HG03457 (cell line): Measurements from ENCODE around the gene B4GALT1.
"Not testable (repeated sequence)": the region's sequence is repeated elsewhere in the genome, so short reads cannot be mapped to it uniquely, and the experiment has no call there.

Source experiments
- ATAC-seq: cut with Tn5 transposase; IDR thresholded peaks from one replicate; pipeline ENCODE4 v1.9.1; 2021; ENCODE audit warnings: moderate number of reproducible peaks; ENCODE audit not compliant: unreplicated experiment

Gene B4GALT1

GRCh38 chr9:33105959-33106358 is 61.2 kb downstream of the B4GALT1 start:
- no peak for ATAC-seq

DNA sequence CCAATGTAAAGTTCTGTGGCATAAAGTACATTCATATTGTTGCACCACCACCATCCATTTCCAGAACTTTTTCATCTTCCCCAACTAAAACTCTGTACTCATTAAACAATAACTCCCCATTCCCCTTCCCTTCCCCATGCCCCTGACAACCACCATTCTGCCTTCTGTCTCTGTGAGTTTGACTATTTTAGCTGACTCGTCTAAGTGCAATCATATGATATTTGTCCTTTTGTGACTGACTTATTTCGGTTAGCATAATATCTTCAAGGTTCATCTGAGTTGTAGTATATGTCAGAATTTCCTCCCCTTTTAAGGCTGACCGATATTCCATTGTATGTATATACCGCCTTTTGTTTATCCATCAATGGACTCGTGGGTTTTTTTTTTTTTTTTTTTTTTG is 61.6 kb downstream of the B4GALT1 start:
- no peak for ATAC-seq

GRCh38 chr9:33104401-33104800 is 62.7 kb downstream of the B4GALT1 start:
- no peak for ATAC-seq

DNA sequence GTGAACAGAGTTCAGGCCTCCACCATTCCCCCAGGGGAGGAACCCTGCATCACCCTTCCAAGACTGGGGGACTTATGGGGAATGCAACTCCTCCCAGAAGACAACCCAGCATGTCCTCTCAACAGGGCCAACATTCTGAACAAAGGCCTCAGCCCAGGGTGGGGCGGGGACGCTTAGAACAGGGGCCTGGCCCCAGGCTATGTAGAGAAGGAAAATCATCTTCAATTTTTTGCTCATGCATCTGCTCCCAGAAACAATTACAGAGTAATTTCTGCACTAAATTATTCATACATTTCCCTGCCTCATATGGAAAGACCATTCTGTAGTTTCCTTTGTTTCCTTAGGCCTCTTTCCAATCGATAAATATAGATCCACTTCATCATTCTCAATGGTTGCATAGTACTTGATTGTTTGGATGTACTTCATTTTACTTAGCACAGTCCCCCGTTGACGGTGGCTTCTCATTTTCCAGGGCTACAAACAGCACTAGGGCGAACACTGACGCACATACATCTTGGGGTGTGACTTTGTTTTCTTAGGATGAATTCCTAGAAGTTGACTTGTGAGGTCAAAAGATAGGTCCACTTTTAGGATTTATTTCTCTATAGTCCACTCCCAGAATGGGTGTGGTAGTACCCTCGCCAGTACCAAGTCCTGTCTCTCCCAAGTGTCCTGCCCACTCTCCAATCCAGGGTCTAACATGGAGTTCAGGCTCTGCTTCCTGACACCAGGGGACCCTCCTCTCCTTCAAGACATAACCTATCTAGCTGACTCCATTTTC is 63.4 kb downstream of the B4GALT1 start:
- no peak for ATAC-seq

- no peak for ATAC-seq
Measured at GRCh38 chr9:33102551-33103210, 64.5 kb downstream of the B4GALT1 start.

- ATAC-seq: no peak
Measured at GRCh38 chr9:33101104-33101951, 65.8 kb downstream of the B4GALT1 start.

GRCh38 chr9:33099754-33100153 is 67.4 kb downstream of the B4GALT1 start:
- no peak for ATAC-seq

GRCh38 chr9:33097192-33097591 is 69.9 kb downstream of the B4GALT1 start:
- ATAC-seq: no peak

DNA sequence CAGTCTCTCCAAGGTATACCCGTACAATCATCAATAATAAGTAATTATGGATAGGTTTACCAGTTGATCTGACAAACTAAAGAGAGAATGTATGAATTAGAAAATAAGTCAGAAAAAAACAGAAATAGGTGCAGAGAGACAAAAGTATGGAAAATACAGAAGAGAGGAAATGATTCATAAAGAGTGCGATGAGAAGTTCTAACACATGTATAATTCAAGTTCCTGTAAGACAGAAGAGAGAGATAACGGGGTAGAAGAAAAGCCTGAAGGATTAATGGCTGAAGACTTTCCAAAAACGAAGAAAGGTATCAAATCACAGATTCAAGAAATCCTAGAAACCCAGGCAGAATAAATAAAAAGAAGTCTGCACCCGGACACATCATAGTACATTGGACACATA is 74.5 kb downstream of the B4GALT1 start:
- no peak for ATAC-seq

DNA sequence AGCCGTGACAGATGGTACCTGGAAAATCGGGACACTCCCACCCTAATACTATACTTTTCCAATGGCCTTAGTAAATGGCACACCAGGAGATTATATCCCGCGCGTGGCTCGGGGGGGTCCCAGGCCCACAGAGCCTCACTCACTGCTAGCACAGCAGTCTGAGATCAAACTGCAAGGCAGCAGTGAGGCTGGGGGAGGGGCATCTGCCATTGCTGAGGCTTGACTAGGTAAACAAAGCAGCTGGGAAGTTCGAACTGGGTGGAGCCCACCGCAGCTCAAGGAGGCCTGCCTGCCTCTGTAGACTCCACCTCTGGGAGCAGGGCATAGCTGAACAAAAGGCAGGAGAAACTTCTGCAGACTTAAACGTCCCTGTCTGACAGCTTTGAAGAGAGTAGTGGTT is 81.5 kb downstream of the B4GALT1 start:
- ATAC-seq: not testable (repeated sequence)

- ATAC-seq: no peak
Measured at GRCh38 chr9:33082538-33083326, 84.4 kb downstream of the B4GALT1 start.

GRCh38 chr9:33082128-33082527 is 85.0 kb downstream of the B4GALT1 start:
- ATAC-seq: no peak

DNA sequence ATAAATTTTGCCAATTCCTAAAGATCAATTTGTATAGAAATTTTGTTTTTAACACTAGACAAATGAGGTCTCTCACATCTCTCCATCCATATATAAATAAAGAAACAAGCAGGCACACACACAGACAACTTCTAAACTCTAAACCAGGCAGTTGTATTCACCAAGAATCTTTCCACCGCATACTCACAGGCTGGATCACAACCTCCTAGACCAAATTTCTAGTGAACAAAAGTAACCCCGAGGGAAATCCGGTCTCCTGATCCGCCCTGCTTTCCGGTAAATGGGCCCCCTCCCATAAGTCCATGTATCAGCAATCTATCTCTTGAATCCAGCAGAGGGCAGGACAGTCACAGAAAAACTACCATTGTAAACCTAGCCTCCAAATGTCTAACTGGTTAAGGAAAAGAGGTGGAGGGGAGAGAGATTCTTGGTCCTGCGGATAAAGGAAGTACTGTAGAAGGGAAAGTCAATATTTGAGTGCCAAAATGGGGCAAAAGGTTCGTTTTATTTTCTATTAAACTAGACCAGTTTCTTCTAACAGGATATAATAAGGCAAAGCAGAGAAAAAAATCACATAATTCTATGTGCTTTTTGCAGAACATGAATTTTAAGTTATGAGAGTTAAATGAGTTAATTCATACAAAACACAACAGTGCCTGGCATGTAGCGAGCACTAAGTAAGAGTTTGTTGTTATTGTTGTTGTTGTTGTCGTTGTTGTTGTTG is 85.8 kb downstream of the B4GALT1 start:
- no peak for ATAC-seq

DNA sequence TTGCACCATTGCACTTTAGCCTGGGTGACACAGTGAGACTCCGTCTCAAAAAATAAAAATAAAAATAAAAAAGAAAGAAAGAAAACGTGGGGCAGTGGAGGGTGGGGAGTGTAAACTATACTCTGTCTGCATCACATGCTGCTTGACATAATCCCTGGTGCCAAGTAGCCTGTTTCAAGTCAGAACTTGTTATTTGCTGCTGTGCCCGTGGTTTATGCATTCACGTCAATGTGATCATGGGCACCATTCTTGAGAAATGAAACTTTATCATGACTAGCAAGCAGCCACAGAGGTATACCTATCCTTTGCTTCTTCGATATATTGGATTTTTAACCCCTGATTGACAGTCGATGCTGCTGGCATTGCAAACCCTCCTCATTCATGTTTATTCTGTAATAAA is 86.6 kb downstream of the B4GALT1 start:
- no peak for ATAC-seq

- ATAC-seq: peak; percentile 93
Measured at GRCh38 chr9:33076046-33077004, 90.8 kb downstream of the B4GALT1 start, which contains the start of gene SMU1. SMU1 (minus strand) TSS chr9:33076674; CDS start chr9:33076608, 66 bp downstream.

DNA sequence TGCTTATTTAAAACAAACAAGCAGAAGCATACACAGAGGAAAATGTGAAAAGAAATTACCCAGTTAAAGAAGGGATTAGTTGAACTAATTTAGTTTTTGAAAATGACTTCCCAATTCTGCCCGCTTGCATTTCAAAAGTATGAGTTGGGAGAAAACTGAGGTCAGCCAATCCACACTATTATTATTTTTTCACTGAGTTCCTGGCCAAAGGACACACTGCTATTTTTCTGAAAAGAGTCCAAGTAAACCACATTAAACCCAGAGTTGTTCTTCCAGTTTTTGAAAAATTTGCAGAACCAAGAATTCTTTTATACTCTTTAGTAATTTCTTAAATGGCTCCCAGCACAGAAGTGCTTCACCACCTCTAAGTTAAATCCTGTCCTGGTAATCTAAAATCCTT is 98.1 kb downstream of the B4GALT1 start:
- ATAC-seq: no peak

GRCh38 chr9:33065157-33066076 is 101.7 kb downstream of the B4GALT1 start:
- no peak for ATAC-seq
